ENCODE measurements around the gene KLK1. TPM values are rescaled to one million over a fixed set of nuclear protein-coding genes. Genes with fewer than 3 reads are reported as not detected.
A peak's percentile ranks its signal among the peaks of the same experiment; 100 is the strongest.

KLK1 gene
- total RNA-seq, 2 donors from 2014 or later, result 104 to 130 TPM

- Histone ChIP-seq H3K27ac (peak overlapping the region; percentile 12), H3K9me3 (no peaks in the 10 kb centered on the region), H3K9ac (ENCODE audit: low read depth in 2 of 2, low read length in 2 of 2) (no peak overlapping the region), H3K36me3 (no peaks in the 10 kb centered on the region), H3K27me3 (no peaks in the 10 kb centered on the region), H3K4me1 (no peaks in the 10 kb centered on the region), H3K4me3 (no peak overlapping the region)
- no peak for TF ChIP-seq CTCF (IDR thresholded peaks at IDR 0.05)
- intact Hi-C loops (cut with DNase I), result no loop called here
- no peak for DNase-seq
These were observed 852 bp downstream of the KLK1 start for GRCh38 chr19:50822661-50823208.

GRCh38 chr19:50821622-50822021 is 2.0 kb downstream of the KLK1 start:
- intact Hi-C loops (cut with DNase I), result no loop called here
- Histone ChIP-seq H3K9ac (ENCODE audit: low read depth in 2 of 2, low read length in 2 of 2) (peak overlapping the region in 1 of 2 donors; percentile 71), H3K27me3 (no peaks in the 10 kb centered on the region), H3K27ac (peak overlapping the region; percentile 52), H3K36me3 (no peaks in the 10 kb centered on the region), H3K4me3 (no peak overlapping the region), H3K9me3 (no peaks in the 10 kb centered on the region), H3K4me1 (no peaks in the 10 kb centered on the region)
- no peak for TF ChIP-seq CTCF (IDR thresholded peaks at IDR 0.05)
- no peak for DNase-seq

- H3K36me3 ChIP-seq, result no peaks in the 10 kb centered on the region
- H3K4me1 ChIP-seq, result no peaks in the 10 kb centered on the region
- H3K9ac ChIP-seq (ENCODE audit: low read depth in 2 of 2, low read length in 2 of 2), result peak overlapping the region in 1 of 2 donors; percentile 71
- peak overlapping the region; percentile 52 for H3K27ac ChIP-seq
- no peaks in the 10 kb centered on the region for H3K27me3 ChIP-seq
- H3K9me3 ChIP-seq, result no peaks in the 10 kb centered on the region
- no peak for TF ChIP-seq CTCF (IDR thresholded peaks at IDR 0.05)
- H3K4me3 ChIP-seq, result no peak overlapping the region
- no peak for DNase-seq
- intact Hi-C loops (cut with DNase I), result no loop called here
These were observed 2.4 kb downstream of the KLK1 start for GRCh38 chr19:50821248-50821612.

- no peaks in the 10 kb centered on the region for H3K27me3 ChIP-seq
- no peak for TF ChIP-seq CTCF (IDR thresholded peaks at IDR 0.05)
- H3K9me3 ChIP-seq, result no peaks in the 10 kb centered on the region
- peak; percentile 92 for DNase-seq
- peak overlapping the region; percentile 61 to 71 for H3K9ac ChIP-seq (ENCODE audit: low read depth in 2 of 2, low read length in 2 of 2)
- peak overlapping the region; percentile 19 for H3K4me3 ChIP-seq
- peak overlapping the region; percentile 52 for H3K27ac ChIP-seq
- no peaks in the 10 kb centered on the region for H3K4me1 ChIP-seq
- no peaks in the 10 kb centered on the region for H3K36me3 ChIP-seq
- intact Hi-C loops (cut with DNase I), result no loop called here
These were observed 2.9 kb downstream of the KLK1 start for GRCh38 chr19:50820549-50821247.

- peak; percentile 63 for DNase-seq
- H3K9me3 ChIP-seq, result no peaks in the 10 kb centered on the region
- H3K36me3 ChIP-seq, result no peaks in the 10 kb centered on the region
- peak overlapping the region; percentile 19 for H3K4me3 ChIP-seq
- no peaks in the 10 kb centered on the region for H3K4me1 ChIP-seq
- TF ChIP-seq CTCF (IDR thresholded peaks at IDR 0.05), result no peak
- no peaks in the 10 kb centered on the region for H3K27me3 ChIP-seq
- intact Hi-C loops (cut with DNase I), result no loop called here
- H3K9ac ChIP-seq (ENCODE audit: low read depth in 2 of 2, low read length in 2 of 2), result peak overlapping the region; percentile 58 to 70
- peak overlapping the region; percentile 52 for H3K27ac ChIP-seq
These were observed 3.5 kb downstream of the KLK1 start for GRCh38 chr19:50820086-50820485.

Measured in colonic mucosa (tissue), 4 donors.